Measurements from ENCODE around the gene ARL8B. TPM values are rescaled to one million over a fixed set of nuclear protein-coding genes. Genes with fewer than 3 reads are reported as not detected.
A peak's percentile ranks its signal among the peaks of the same experiment; 100 is the strongest.
"Not testable (repeated sequence)": the region's sequence is repeated elsewhere in the genome, so short reads cannot be mapped to it uniquely, and the experiment has no call there.

The ARL8B gene
- total RNA-seq = 43.5 and 58.0 TPM in 2 replicates

GRCh38 chr3:5122030-5122740, at the start of gene ARL8B:
ARL8B (plus strand) TSS chr3:5122292; CDS start chr3:5122466, 174 bp downstream.
- peak; percentile 58 to 89 for DNase-seq (ENCODE audit: low read depth in 2 of 2)

- no peak for DNase-seq (ENCODE audit: low read depth in 2 of 2)
Observed at GRCh38 chr3:5073374-5074085, 48.6 kb upstream of the ARL8B start.

- DNase-seq (ENCODE audit: low read depth in 2 of 2) = no peak
Observed at GRCh38 chr3:5078151-5078550, 43.9 kb upstream of the ARL8B start.

- no peak for DNase-seq (ENCODE audit: low read depth in 2 of 2)
Observed at GRCh38 chr3:5079761-5080160, 42.3 kb upstream of the ARL8B start.

- no peak for DNase-seq (ENCODE audit: low read depth in 2 of 2)
Observed at GRCh38 chr3:5080779-5081550, 41.1 kb upstream of the ARL8B start.

- DNase-seq (ENCODE audit: low read depth in 2 of 2) = not testable (repeated sequence)
Observed at GRCh38 chr3:5081973-5082788, 39.9 kb upstream of the ARL8B start.

- DNase-seq (ENCODE audit: low read depth in 2 of 2) = no peak
Observed at GRCh38 chr3:5082789-5083115, 39.3 kb upstream of the ARL8B start.

GRCh38 chr3:5084224-5084623, 37.9 kb upstream of the ARL8B start:
- DNase-seq (ENCODE audit: low read depth in 2 of 2) = no peak

- DNase-seq (ENCODE audit: low read depth in 2 of 2) = no peak
Observed at GRCh38 chr3:5086708-5087107, 35.4 kb upstream of the ARL8B start.

- no peak for DNase-seq (ENCODE audit: low read depth in 2 of 2)
Observed at GRCh38 chr3:5087209-5087608, 34.9 kb upstream of the ARL8B start.

- no peak for DNase-seq (ENCODE audit: low read depth in 2 of 2)
Observed at GRCh38 chr3:5090197-5090596, 31.9 kb upstream of the ARL8B start.

- no peak for DNase-seq (ENCODE audit: low read depth in 2 of 2)
Observed at GRCh38 chr3:5092018-5092417, 30.1 kb upstream of the ARL8B start.

GRCh38 chr3:5093731-5094130, 28.4 kb upstream of the ARL8B start:
- DNase-seq (ENCODE audit: low read depth in 2 of 2) = no peak

- DNase-seq (ENCODE audit: low read depth in 2 of 2) = peak in 1 of 2 donors; percentile 6
Observed at GRCh38 chr3:5095886-5096285, 26.2 kb upstream of the ARL8B start.

- DNase-seq (ENCODE audit: low read depth in 2 of 2) = no peak
Observed at GRCh38 chr3:5096336-5097008, 25.6 kb upstream of the ARL8B start.

- peak in 1 of 2 donors; percentile 19 for DNase-seq (ENCODE audit: low read depth in 2 of 2)
Observed at GRCh38 chr3:5098346-5098745, 23.7 kb upstream of the ARL8B start.

GRCh38 chr3:5102532-5102931, 19.6 kb upstream of the ARL8B start:
- no peak for DNase-seq (ENCODE audit: low read depth in 2 of 2)

GRCh38 chr3:5103743-5104142, 18.3 kb upstream of the ARL8B start:
- DNase-seq (ENCODE audit: low read depth in 2 of 2) = no peak

GRCh38 chr3:5105050-5105449, 17.0 kb upstream of the ARL8B start:
- DNase-seq (ENCODE audit: low read depth in 2 of 2) = no peak

- not testable (repeated sequence) for DNase-seq (ENCODE audit: low read depth in 2 of 2)
Observed at GRCh38 chr3:5106371-5106770, 15.7 kb upstream of the ARL8B start.

- DNase-seq (ENCODE audit: low read depth in 2 of 2) = not testable (repeated sequence)
Observed at GRCh38 chr3:5106933-5107334, 15.2 kb upstream of the ARL8B start.
